GM19372 (cell line): ENCODE measurements around the gene BCL7C.
A peak's percentile ranks its signal among the peaks of the same experiment; 100 is the strongest.

Source experiments
- ATAC-seq: cut with Tn5 transposase; IDR thresholded peaks from one replicate; pipeline ENCODE4 v1.9.1; 2021; ENCODE audit warnings: mild to moderate bottlenecking, low read depth, moderate library complexity; ENCODE audit not compliant: unreplicated experiment

Gene BCL7C

GRCh38 chr16:30922960-30923535 is 29.2 kb upstream of the BCL7C start:
- peak; percentile 61 for ATAC-seq

- ATAC-seq, result peak; percentile 64
Observed at GRCh38 chr16:30922420-30922959, 28.6 kb upstream of the BCL7C start.

DNA sequence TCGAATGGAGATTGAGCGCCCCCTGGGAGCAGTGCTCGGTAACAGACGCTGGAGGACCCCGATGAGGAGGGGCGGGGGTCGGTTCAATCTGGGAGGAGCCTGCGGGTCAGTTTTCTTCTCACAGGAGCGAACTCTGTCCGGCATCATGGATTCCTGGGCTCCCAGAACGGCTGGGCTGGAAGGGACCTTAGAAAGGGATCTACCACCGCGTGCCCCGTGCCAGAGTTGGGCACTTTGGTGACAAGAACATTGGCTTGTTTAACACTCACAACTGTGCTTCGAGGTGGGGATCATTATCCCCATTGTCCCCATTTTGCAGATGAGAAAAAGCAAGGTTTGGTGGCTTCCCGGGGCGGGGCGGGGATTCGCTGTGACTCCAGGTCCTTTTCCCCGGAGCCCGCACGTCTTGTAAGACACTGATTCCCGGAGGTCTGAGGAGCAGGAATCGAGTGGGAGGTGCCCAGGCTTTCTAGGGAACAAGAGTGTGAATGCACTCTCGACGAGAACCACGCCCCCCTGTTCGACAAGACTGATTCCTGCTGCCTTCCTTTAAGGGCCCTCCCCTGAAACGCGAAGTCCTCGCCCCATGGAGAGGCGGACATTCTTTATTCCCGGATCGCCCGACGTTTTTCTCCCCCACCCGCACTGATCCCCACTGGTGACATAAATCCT is 28.0 kb upstream of the BCL7C start:
- peak; percentile 1 for ATAC-seq

- no peak for ATAC-seq
Observed at GRCh38 chr16:30921459-30921747, 27.5 kb upstream of the BCL7C start.

DNA sequence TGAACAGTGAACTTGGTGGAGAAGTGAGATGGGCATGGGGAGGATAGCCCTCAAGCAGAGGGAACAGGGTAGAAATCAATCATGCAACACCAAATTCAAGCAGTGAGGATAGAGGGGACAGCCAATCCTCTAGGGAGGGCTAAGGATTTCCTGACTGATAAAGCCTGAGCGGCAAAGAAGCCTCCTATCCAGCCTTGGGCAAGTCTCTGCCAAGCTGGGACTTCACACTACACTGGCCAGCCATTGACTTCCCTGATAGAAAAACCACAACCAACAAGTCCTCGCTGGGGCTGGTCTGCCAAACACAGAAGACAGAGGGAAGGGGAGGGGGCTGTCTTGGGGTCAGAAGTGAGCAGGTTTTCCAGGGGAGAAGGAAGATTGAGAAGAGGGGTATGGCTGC is 27.0 kb upstream of the BCL7C start:
- no peak for ATAC-seq

GRCh38 chr16:30918614-30919013 is 24.7 kb upstream of the BCL7C start:
- ATAC-seq, result no peak

- ATAC-seq, result no peak
Observed at GRCh38 chr16:30914830-30915229, 21.0 kb upstream of the BCL7C start.

GRCh38 chr16:30912794-30913412 is 19.0 kb upstream of the BCL7C start:
- no peak for ATAC-seq

DNA sequence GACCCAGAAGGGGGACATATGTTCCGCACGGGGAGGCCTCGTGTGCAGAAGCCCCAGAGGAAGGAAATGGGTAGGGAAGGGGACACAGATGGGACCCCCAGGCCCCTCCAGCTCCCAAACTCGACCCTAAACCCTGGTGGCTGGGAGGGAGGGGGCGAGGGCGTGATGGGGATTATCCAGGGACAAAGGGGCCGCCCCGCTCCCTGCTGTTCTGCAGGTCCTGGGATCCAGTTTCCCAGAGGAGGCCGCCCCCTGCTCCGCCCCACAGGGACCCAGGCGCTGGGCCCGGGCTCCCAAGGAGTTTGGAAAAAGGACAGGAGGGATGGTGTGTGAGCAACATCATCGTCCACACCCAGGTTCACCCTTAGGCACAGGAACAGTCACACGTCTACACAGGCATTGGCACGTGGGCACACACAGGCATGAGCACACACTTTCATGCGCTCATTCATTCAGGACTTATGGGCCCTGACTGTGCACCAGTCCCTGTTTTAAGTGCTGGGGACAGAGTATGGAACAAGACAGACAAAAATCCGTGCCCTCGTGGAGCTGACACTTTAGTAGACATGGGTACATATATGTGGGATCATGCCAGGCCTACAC is 16.7 kb upstream of the BCL7C start:
- ATAC-seq, result no peak

DNA sequence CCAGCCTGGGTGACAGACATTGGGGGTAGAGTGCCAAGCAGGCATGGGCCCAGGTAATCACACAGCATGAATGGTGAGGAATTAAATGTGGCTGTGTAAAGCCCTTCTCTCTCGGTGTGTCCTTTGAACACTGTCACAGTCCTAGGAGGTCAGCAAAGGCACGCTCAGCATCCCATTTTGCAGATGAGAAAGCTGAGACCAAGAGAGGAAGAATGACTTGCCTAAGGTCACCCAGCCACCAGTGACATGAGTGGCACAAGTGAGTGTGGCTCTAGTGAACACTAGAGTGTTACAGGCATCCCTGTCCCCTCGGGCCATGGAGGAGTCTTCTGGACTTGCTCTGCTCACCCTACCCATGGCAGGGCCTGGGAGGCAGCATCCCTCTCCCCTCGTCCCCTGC is 13.2 kb upstream of the BCL7C start:
- no peak for ATAC-seq

DNA sequence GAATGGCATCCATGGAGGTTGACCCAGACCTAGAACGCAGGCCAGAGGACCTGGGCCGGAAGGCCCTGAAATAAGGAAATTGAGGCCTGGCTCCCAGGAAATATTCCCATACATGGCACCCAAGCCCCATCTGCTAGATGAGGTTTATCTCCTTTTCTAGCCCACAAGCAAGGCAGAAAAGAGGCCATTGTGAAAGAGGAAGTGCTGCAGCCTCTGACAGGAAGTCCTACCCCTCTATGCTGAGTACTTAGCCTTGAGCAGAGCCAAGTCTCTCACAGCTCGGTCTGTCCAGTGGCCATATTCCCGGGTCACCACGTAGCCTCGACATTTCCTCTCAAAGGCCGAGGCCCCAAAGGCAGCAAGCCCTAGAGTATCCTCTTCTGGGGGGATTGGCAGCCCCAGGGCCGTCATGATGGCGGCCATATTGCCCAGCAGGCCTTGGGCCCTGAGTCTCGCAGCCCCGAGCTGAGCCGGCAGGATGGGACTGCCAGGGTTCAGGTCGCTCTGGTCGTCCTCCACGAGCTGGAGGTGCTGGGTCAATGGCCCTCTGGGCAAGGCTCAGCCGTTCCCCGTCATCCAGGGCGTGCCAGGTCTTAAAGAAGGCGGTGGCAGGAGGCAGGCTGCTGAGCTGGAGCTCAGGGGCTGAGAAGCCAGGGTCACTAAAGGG is 10.4 kb upstream of the BCL7C start:
- ATAC-seq, result no peak

DNA sequence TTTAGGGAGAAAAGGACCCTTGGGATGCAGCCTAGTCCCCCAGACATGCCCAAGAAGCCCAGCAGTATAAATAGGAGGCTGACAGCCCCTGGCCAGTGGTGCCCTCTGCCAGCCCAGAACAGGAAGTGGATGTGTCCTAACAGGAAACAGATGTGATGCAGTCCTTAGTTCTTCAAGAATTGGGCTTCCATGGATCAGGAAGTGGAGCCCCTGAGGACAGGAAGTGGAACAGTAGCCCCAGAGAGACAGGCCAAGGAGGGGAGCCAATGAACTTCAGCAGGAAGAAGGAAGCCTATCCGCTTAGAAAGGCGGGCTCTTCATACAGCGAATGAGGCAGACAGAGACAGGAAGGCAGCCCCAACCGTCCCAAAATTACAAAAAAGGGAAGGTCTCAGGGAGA is 9.7 kb upstream of the BCL7C start:
- ATAC-seq, result no peak

- ATAC-seq, result no peak
Observed at GRCh38 chr16:30903002-30903401, 9.1 kb upstream of the BCL7C start.

- peak; percentile 77 for ATAC-seq
Observed at GRCh38 chr16:30902029-30902972, 8.4 kb upstream of the BCL7C start.

- ATAC-seq, result no peak
Observed at GRCh38 chr16:30901201-30902028, 7.5 kb upstream of the BCL7C start.

- no peak for ATAC-seq
Observed at GRCh38 chr16:30900588-30900987, 6.7 kb upstream of the BCL7C start.

- ATAC-seq, result no peak
Observed at GRCh38 chr16:30899794-30900193, 5.9 kb upstream of the BCL7C start.

- ATAC-seq, result no peak
Observed at GRCh38 chr16:30896889-30897733, 3.2 kb upstream of the BCL7C start.
